PC-3 (cell line): ENCODE data around the gene UAP1L1. TPM values are rescaled to one million over a fixed set of nuclear protein-coding genes. Genes with fewer than 3 reads are reported as not detected.

Experiments used
- ATAC-seq: fragments of 200-7000 bp; cut with Tn5 transposase; 2 replicates; pipeline ENCODE4 v1.9.1; 2020; ENCODE audit warnings: mild to moderate bottlenecking, moderate library complexity
- BruUV-seq: library from RNA; stranded (reverse); fragments of 400-500 nt; replicated peaks from 2 replicates; lab custom pipeline; 2021; lab: Mats Ljungman, UMichigan
- CTCF ChIA-PET: fragments of 300-600 bp; sonication (Branson Sonifier 250); formaldehyde crosslinking; loops from one replicate; lab custom pipeline; 2022; ENCODE audit warnings: antibody characterized with exemption; lab: Charles Lee
- POLR2A ChIA-PET: fragments of 300-600 bp; sonication (Branson Sonifier 250); formaldehyde crosslinking; loops from one replicate; lab custom pipeline; 2022; ENCODE audit warnings: antibody characterized with exemption; ENCODE audit not compliant: unreplicated experiment; lab: Charles Lee
- DNase-seq: peaks from one replicate; pipeline ENCODE4 v3.0.0-alpha.2; 2015
- H2AFZ ChIP-seq: fragments of 300-600 bp; sonication (generic); 2 replicates; pipeline ENCODE4 v1.6.0; 2016; ENCODE audit warnings: antibody characterized with exemption, low read length
- H3F3A ChIP-seq: fragments of 300-600 bp; sonication (generic); one replicate; pipeline ENCODE4 v1.6.0; 2017; ENCODE audit warnings: antibody characterized with exemption, low read length, control low read depth, mild to moderate bottlenecking; ENCODE audit not compliant: unreplicated experiment
- H3K27ac ChIP-seq: fragments of 300-600 bp; sonication (generic); 2 replicates; pipeline ENCODE4 v1.5.1; 2016; ENCODE audit warnings: mild to moderate bottlenecking, low read length
- H3K27me3 ChIP-seq: fragments of 300-600 bp; sonication (generic); 2 replicates; pipeline ENCODE4 v1.6.1; 2016; ENCODE audit warnings: low read length, mixed read lengths
- H3K36me3 ChIP-seq: fragments of 300-600 bp; sonication (generic); 2 replicates; pipeline ENCODE4 v1.6.1; 2016; ENCODE audit warnings: low read depth, mixed run types, low read length, mixed read lengths
- H3K4me1 ChIP-seq: fragments of 300-600 bp; sonication (generic); 2 replicates; pipeline ENCODE4 v1.5.1; 2016; ENCODE audit warnings: low read length; ENCODE audit not compliant: insufficient read depth
- H3K4me2 ChIP-seq: fragments of 300-600 bp; sonication (generic); 2 replicates; pipeline ENCODE4 v1.6.0; 2016; ENCODE audit warnings: low read length
- H3K4me3 ChIP-seq: fragments of 300-600 bp; sonication (generic); 2 replicates; pipeline ENCODE4 v1.5.1; 2016; ENCODE audit warnings: mild to moderate bottlenecking, low read length, mixed read lengths
- H3K79me2 ChIP-seq: fragments of 300-600 bp; sonication (generic); 2 replicates; pipeline ENCODE4 v1.6.1; 2017; ENCODE audit warnings: low read length, mixed read lengths
- H3K9ac ChIP-seq: fragments of 300-600 bp; sonication (generic); 2 replicates; pipeline ENCODE4 v1.6.0; 2016; ENCODE audit warnings: mild to moderate bottlenecking, low read length
- H3K9me2 ChIP-seq: fragments of 300-600 bp; sonication (generic); replicated peaks from 2 replicates; pipeline ENCODE4 v1.6.1; 2016; ENCODE audit warnings: mixed run types, low read length, mixed read lengths
- H3K9me3 ChIP-seq: fragments of 300-600 bp; sonication (generic); 2 replicates; pipeline ENCODE4 v1.6.1; 2016; ENCODE audit warnings: low read length, mixed read lengths
- H4K20me1 ChIP-seq: fragments of 300-600 bp; sonication (generic); 2 replicates; pipeline ENCODE4 v1.6.1; 2016; ENCODE audit warnings: low read length, mixed read lengths
- CTCF ChIP-seq: fragments of 300-600 bp; sonication (generic); conservative IDR thresholded peaks from 2 replicates; pipeline ENCODE4 v1.5.1; 2017; ENCODE audit warnings: antibody characterized with exemption, low read depth, mild to moderate bottlenecking, low read length
- EZH2 ChIP-seq: fragments of 300-600 bp; sonication (generic); IDR thresholded peaks from one replicate; pipeline ENCODE4 v1.6.1; 2017; ENCODE audit warnings: antibody characterized with exemption, mild to moderate bottlenecking, low read length; ENCODE audit not compliant: unreplicated experiment
- EZH2phosphoT487 ChIP-seq: fragments of 300-600 bp; sonication (generic); IDR thresholded peaks from 2 replicates; pipeline ENCODE4 v1.6.1; 2018; ENCODE audit warnings: mild to moderate bottlenecking, antibody characterized with exemption, low read length, borderline replicate concordance
- intact Hi-C: fragments of 100-400 bp; cut with micrococcal nuclease; formaldehyde crosslinking; loops from 2 replicates; pipeline ENCODE4 v1.9.0; 2023
- total RNA-seq: library from RNA; depleted of rRNA; stranded (reverse); fragments of >200 nt; gene quantifications from 2 replicates; pipeline ENCODE4 v1.2.3, GENCODE V29; 2014

The UAP1L1 gene
- total RNA-seq, 1 experiment from 2014 or later: 5.0 TPM

GRCh38 chr9:137044502-137045177, 32.7 kb upstream of the UAP1L1 start:
- peaks cover 7% of the 10 kb centered on the region; the same call in 1 of the 2 replicates for H4K20me1 ChIP-seq
- no peak overlapping the region for H2AFZ ChIP-seq
- H3K9ac ChIP-seq: peak overlapping the region; percentile 44; the same call in 1 of the 2 replicates
- peaks cover 24% of the 10 kb centered on the region for H3K79me2 ChIP-seq
- BruUV-seq: no TSS peak
- ATAC-seq (peak; percentile 53), DNase-seq (peak; percentile 45)
- POLR2A ChIA-PET: no interaction called here
- intact Hi-C loops: no loop called here
- no peaks in the 10 kb centered on the region for H3K36me3 ChIP-seq
- TF ChIP-seq EZH2phosphoT487 (no peak), CTCF (no peak), EZH2 (no peak)
- no peaks in the 10 kb centered on the region for H3K9me2 ChIP-seq
- peaks cover 9% of the 10 kb centered on the region; the same call in 1 of the 2 replicates for H3K4me1 ChIP-seq
- H3F3A ChIP-seq: no peaks in the 10 kb centered on the region
- H3K27ac ChIP-seq: no peak overlapping the region
- no peaks in the 10 kb centered on the region for H3K9me3 ChIP-seq
- H3K4me3 ChIP-seq: peak overlapping the region; percentile 76
- CTCF ChIA-PET: interaction anchor here (1.3 kb wide), 1 partner anchor 15 kb away, joined by 4 read pairs; no protein-coding TSS in a partner anchor
- no peaks in the 10 kb centered on the region for H3K27me3 ChIP-seq
- H3K4me2 ChIP-seq: peak overlapping the region; percentile 95

- H3K4me2 ChIP-seq: peak overlapping the region; percentile 98
- peaks cover 9% of the 10 kb centered on the region; the same call in 1 of the 2 replicates for H3K4me1 ChIP-seq
- peak; percentile 25 for ATAC-seq
- TF ChIP-seq EZH2phosphoT487: no peak
- TF ChIP-seq EZH2: no peak
- no peak for TF ChIP-seq CTCF
- ChIA-PET CTCF (interaction anchor here (1.3 kb wide), 1 partner anchor 16 kb away, joined by 4 read pairs; no protein-coding TSS in a partner anchor), POLR2A (no interaction called here)
- no peaks in the 10 kb centered on the region for H3K27me3 ChIP-seq
- no peaks in the 10 kb centered on the region for H3K9me3 ChIP-seq
- peak overlapping the region; percentile 96 for H2AFZ ChIP-seq
- no peaks in the 10 kb centered on the region for H3K9me2 ChIP-seq
- H3K36me3 ChIP-seq: no peaks in the 10 kb centered on the region
- intact Hi-C loops: no loop called here
- H3K9ac ChIP-seq: peak overlapping the region; percentile 49
- no TSS peak for BruUV-seq
- H4K20me1 ChIP-seq: peaks cover 7% of the 10 kb centered on the region; the same call in 1 of the 2 replicates
- DNase-seq: peak; percentile 25
- H3K4me3 ChIP-seq: peak overlapping the region; percentile 84
- H3F3A ChIP-seq: no peaks in the 10 kb centered on the region
- peaks cover 24% of the 10 kb centered on the region for H3K79me2 ChIP-seq
- no peak overlapping the region for H3K27ac ChIP-seq
Observed at GRCh38 chr9:137045294-137046087, 31.8 kb upstream of the UAP1L1 start.
